ENCODE data around the gene GLIS1. TPM values are rescaled to one million over a fixed set of nuclear protein-coding genes. Genes with fewer than 3 reads are reported as not detected.
"Not testable (repeated sequence)": the region's sequence is repeated elsewhere in the genome, so short reads cannot be mapped to it uniquely, and the experiment has no call there.

Gene GLIS1
- total and polyA plus RNA-seq, 11 donors, result 0.06 to 0.35 (median 0.13) TPM; not detected in 6

- Histone ChIP-seq H3K36me3 (no peaks in the 10 kb centered on the region), H3K4me1 (no peaks in the 10 kb centered on the region), H3K9me3 (no peaks in the 10 kb centered on the region), H3K4me3 (no peak overlapping the region), H3K27me3 (peaks cover 0 to 18% (median 0%) of the 10 kb centered on the region in 9 donors), H3K27ac (no peak overlapping the region)
- DNase-seq, result peak in 2 of 5 donors; percentile 4 to 17
- intact Hi-C loops (cut with DNase I), result no loop called here
- TF ChIP-seq POLR2A (IDR thresholded peaks at IDR 0.05), result no peak
- TF ChIP-seq, protein P1, sequence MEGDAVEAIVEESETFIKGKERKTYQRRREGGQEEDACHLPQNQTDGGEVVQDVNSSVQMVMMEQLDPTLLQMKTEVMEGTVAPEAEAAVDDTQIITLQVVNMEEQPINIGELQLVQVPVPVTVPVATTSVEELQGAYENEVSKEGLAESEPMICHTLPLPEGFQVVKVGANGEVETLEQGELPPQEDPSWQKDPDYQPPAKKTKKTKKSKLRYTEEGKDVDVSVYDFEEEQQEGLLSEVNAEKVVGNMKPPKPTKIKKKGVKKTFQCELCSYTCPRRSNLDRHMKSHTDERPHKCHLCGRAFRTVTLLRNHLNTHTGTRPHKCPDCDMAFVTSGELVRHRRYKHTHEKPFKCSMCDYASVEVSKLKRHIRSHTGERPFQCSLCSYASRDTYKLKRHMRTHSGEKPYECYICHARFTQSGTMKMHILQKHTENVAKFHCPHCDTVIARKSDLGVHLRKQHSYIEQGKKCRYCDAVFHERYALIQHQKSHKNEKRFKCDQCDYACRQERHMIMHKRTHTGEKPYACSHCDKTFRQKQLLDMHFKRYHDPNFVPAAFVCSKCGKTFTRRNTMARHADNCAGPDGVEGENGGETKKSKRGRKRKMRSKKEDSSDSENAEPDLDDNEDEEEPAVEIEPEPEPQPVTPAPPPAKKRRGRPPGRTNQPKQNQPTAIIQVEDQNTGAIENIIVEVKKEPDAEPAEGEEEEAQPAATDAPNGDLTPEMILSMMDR (IDR thresholded peaks at IDR 0.05), result no peak
- no peak for ATAC-seq
- 65 to 91% (median 78%) methylated on average over 5 of the region's 5 CpGs for WGBS, 4 donors
These were observed 180.1 kb downstream of the GLIS1 start for GRCh38 chr1:53558739-53559315.

GRCh38 chr1:53557830-53558738 is 180.9 kb downstream of the GLIS1 start:
- ATAC-seq, result no peak
- no peak overlapping the region for H3K27ac ChIP-seq

DNA sequence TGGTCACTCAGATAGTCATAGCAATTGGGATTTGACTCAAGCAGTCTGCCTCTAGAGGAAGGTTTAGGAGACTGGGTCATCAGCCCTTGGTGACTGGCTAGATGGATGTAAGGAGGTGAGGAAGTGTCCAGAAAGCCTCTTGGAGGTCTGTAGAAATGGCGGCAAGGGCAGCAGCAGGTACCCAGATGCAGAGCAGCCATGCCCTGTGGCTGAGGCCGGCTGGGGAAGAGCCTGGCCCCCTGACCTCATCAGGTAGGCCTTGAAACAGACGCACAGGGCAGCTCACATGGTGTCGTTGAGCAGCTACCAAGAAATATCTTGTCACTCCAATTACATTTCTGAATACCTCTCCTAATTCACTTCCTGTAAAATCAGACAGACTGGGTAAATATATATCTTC is 181.6 kb downstream of the GLIS1 start:
- H3K36me3 ChIP-seq, result no peaks in the 10 kb centered on the region
- no peak overlapping the region for H3K4me3 ChIP-seq
- H3K27me3 ChIP-seq, result peaks cover 0 to 12% (median 0%) of the 10 kb centered on the region in 9 donors
- ATAC-seq (no peak), DNase-seq (peak in 2 of 5 donors; percentile 3 to 9)
- no peaks in the 10 kb centered on the region for H3K9me3 ChIP-seq
- intact Hi-C loops (cut with DNase I), result no loop called here
- 86 to 88% (median 87%) methylated on average over 4 of the region's 4 CpGs for WGBS, 4 donors
- no peaks in the 10 kb centered on the region for H3K4me1 ChIP-seq
- H3K27ac ChIP-seq, result no peak overlapping the region
- TF ChIP-seq, protein P1 (IDR thresholded peaks at IDR 0.05), result no peak
- TF ChIP-seq POLR2A (IDR thresholded peaks at IDR 0.05), result no peak

More at GRCh38 chr1:53557830-53558738, 180.9 kb downstream of the GLIS1 start:
- Histone ChIP-seq H3K36me3 (no peaks in the 10 kb centered on the region), H3K4me3 (no peak overlapping the region), H3K9me3 (no peaks in the 10 kb centered on the region), H3K4me1 (no peaks in the 10 kb centered on the region), H3K27me3 (peaks cover 0 to 18% (median 0%) of the 10 kb centered on the region in 9 donors)
- peak in 1 of 5 donors; percentile 28 for DNase-seq
- WGBS, 4 donors, result 79 to 84% (median 81%) methylated on average over 9 to 12 of the region's 12 CpGs
- intact Hi-C loops (cut with DNase I), result no loop called here
- no peak for TF ChIP-seq POLR2A (IDR thresholded peaks at IDR 0.05)
- TF ChIP-seq, protein P1 (IDR thresholded peaks at IDR 0.05), result no peak

- Histone ChIP-seq H3K4me1 (no peaks in the 10 kb centered on the region), H3K9me3 (no peaks in the 10 kb centered on the region), H3K27me3 (peaks cover 0 to 7% (median 0%) of the 10 kb centered on the region in 9 donors), H3K4me3 (no peak overlapping the region), H3K27ac (no peak overlapping the region), H3K36me3 (no peaks in the 10 kb centered on the region)
- WGBS, 4 donors, result 97 to 100% (median 98%) methylated on average over 3 of the region's 3 CpGs
- intact Hi-C loops (cut with DNase I), result no loop called here
- TF ChIP-seq, protein P1 (IDR thresholded peaks at IDR 0.05), result no peak
- no peak for TF ChIP-seq POLR2A (IDR thresholded peaks at IDR 0.05)
- DNase-seq (peak in 2 of 5 donors; percentile 3 to 10), ATAC-seq (no peak)
These were observed 182.2 kb downstream of the GLIS1 start for GRCh38 chr1:53556657-53557227.

GRCh38 chr1:53555620-53556326 is 183.2 kb downstream of the GLIS1 start:
- H3K9me3 ChIP-seq; intact Hi-C loops (cut with DNase I); H3K27ac ChIP-seq; H3K4me3 ChIP-seq; H3K4me1 ChIP-seq; H3K27me3 ChIP-seq; H3K36me3 ChIP-seq; ATAC-seq: not testable (repeated sequence)
- peak in 2 of 5 donors; percentile 4 to 11 for DNase-seq
- WGBS, 4 donors, result 87 to 96% (median 94%) methylated on average over 2 of the region's 2 CpGs

All from heart left ventricle (tissue), 16 donors.